PC-9 (cell line): ENCODE data around the gene EED. TPM values are rescaled to one million over a fixed set of nuclear protein-coding genes. Genes with fewer than 3 reads are reported as not detected.
"Not testable (repeated sequence)": the region's sequence is repeated elsewhere in the genome, so short reads cannot be mapped to it uniquely, and the experiment has no call there.

Experiments used
- BruUV-seq: library from RNA; stranded (reverse); fragments of 400-500 nt; replicated peaks from 2 replicates; lab custom pipeline; 2021; lab: Mats Ljungman, UMichigan
- CTCF ChIA-PET: fragments of 300-600 bp; sonication (Branson Sonifier 250); formaldehyde crosslinking; loops from one replicate; lab custom pipeline; 2022; ENCODE audit warnings: antibody characterized with exemption; lab: Charles Lee
- POLR2A ChIA-PET: fragments of 300-600 bp; sonication (Branson Sonifier 250); formaldehyde crosslinking; loops from one replicate; lab custom pipeline; 2022; ENCODE audit warnings: antibody characterized with exemption; ENCODE audit not compliant: unreplicated experiment; lab: Charles Lee
- DNase-seq, 2 experiments: peaks; one replicate each; pipeline versions ENCODE4 v3.0.0 to v3.0.0-alpha.2; 2015 to 2022; ENCODE audit warnings: mixed read lengths in 1 of 2
- H2AFZ ChIP-seq: fragments of 200-600 bp; sonication (generic); 2 replicates; pipeline ENCODE4 v1.8.1; 2017; ENCODE audit warnings: antibody characterized with exemption
- H3F3A ChIP-seq: fragments of 200-600 bp; sonication (generic); 2 replicates; pipeline ENCODE4 v1.8.1; 2017; ENCODE audit warnings: antibody characterized with exemption, mild to moderate bottlenecking, low read depth; ENCODE audit not compliant: insufficient read depth
- H3K27ac ChIP-seq: fragments of 200-600 bp; sonication (generic); 2 replicates; pipeline ENCODE4 v1.6.1; 2016; ENCODE audit warnings: mixed run types
- H3K27me3 ChIP-seq: fragments of 200-600 bp; sonication (generic); 2 replicates; pipeline ENCODE4 v1.6.1; 2016; ENCODE audit warnings: low read depth, mixed run types; ENCODE audit not compliant: insufficient read depth
- H3K36me3 ChIP-seq: fragments of 200-600 bp; sonication (generic); 2 replicates; pipeline ENCODE4 v1.6.1; 2016; ENCODE audit warnings: low read depth, mixed run types
- H3K4me1 ChIP-seq: fragments of 200-600 bp; sonication (generic); replicated peaks from 2 replicates; pipeline ENCODE4 v1.6.1; 2016; ENCODE audit warnings: mixed run types; ENCODE audit not compliant: insufficient read depth
- H3K4me2 ChIP-seq: fragments of 200-600 bp; sonication (generic); 2 replicates; pipeline ENCODE4 v1.6.1; 2017; ENCODE audit warnings: mixed run types
- H3K4me3 ChIP-seq: fragments of 200-600 bp; sonication (generic); 2 replicates; pipeline ENCODE4 v1.6.1; 2016; ENCODE audit warnings: mixed run types
- H3K79me2 ChIP-seq: fragments of 200-600 bp; sonication (generic); 2 replicates; pipeline ENCODE4 v1.6.1; 2017; ENCODE audit warnings: low read depth, mixed run types
- H3K9me2 ChIP-seq: fragments of 200-600 bp; sonication (generic); 2 replicates; pipeline ENCODE4 v1.8.1; 2017; ENCODE audit warnings: mild to moderate bottlenecking; ENCODE audit not compliant: insufficient read depth
- H3K9me3 ChIP-seq: fragments of 200-600 bp; sonication (generic); 2 replicates; pipeline ENCODE4 v1.8.1; 2016; ENCODE audit warnings: low read depth; ENCODE audit not compliant: insufficient read depth
- H4K20me1 ChIP-seq: fragments of 200-600 bp; sonication (generic); 2 replicates; pipeline ENCODE4 v1.8.1; 2017; ENCODE audit not compliant: insufficient read depth
- CTCF ChIP-seq: fragments of 200-600 bp; sonication (generic); conservative IDR thresholded peaks from 2 replicates; pipeline ENCODE4 v1.6.1; 2017; ENCODE audit warnings: mixed run types, antibody characterized with exemption, mild to moderate bottlenecking, moderate library complexity
- EZH2 ChIP-seq: fragments of 200-600 bp; sonication (generic); IDR thresholded peaks from 2 replicates; pipeline ENCODE4 v1.8.0; 2017; ENCODE audit warnings: antibody characterized with exemption, low read depth
- intact Hi-C: fragments of 100-400 bp; cut with micrococcal nuclease; formaldehyde crosslinking; loops from one replicate; pipeline ENCODE4 v1.10.0; 2022; ENCODE audit not compliant: unreplicated experiment
- total RNA-seq: library from RNA; stranded (reverse); gene quantifications from 2 replicates; pipeline ENCODE4 v1.2.3, GENCODE V29; 2021

The EED gene
- total RNA-seq, 1 experiment from 2014 or later: 37.4 TPM

- peak in 1 of 2 experiments; percentile 75 for DNase-seq
- H3K9me3 ChIP-seq: no peaks in the 10 kb centered on the region
- CTCF ChIA-PET: no interaction called here
- H3K27ac ChIP-seq: no peak overlapping the region
- peaks cover 8% of the 10 kb centered on the region; the same call in 1 of the 2 replicates for H3F3A ChIP-seq
- TF ChIP-seq CTCF (no peak), EZH2 (no peak)
- H3K9me2 ChIP-seq: no peaks in the 10 kb centered on the region; the same call in 1 of the 2 replicates
- H3K4me1 ChIP-seq: peaks cover 12% of the 10 kb centered on the region
- no peaks in the 10 kb centered on the region for H3K27me3 ChIP-seq
- no peaks in the 10 kb centered on the region for H4K20me1 ChIP-seq
- intact Hi-C loops: no loop called here
- POLR2A ChIA-PET: no interaction called here
- no peaks in the 10 kb centered on the region for H3K79me2 ChIP-seq
- no TSS peak for BruUV-seq
- no peak overlapping the region for H2AFZ ChIP-seq
- no peaks in the 10 kb centered on the region for H3K36me3 ChIP-seq
- H3K4me2 ChIP-seq: 0 out of 2 replicates have a peak overlapping the region, but pooled peaks have one; percentile 0
- H3K4me3 ChIP-seq: no peak overlapping the region
These were observed 16.1 kb upstream of the EED start for GRCh38 chr11:86228269-86229038.

GRCh38 chr11:86229039-86229330, 15.6 kb upstream of the EED start:
- H3K4me3 ChIP-seq, CTCF ChIA-PET, BruUV-seq, H3K9me3 ChIP-seq, H4K20me1 ChIP-seq, H3K9me2 ChIP-seq, H3F3A ChIP-seq, H2AFZ ChIP-seq, intact Hi-C loops, H3K36me3 ChIP-seq, H3K27ac ChIP-seq, H3K79me2 ChIP-seq, H3K27me3 ChIP-seq, DNase-seq: not testable (repeated sequence)
- peaks cover 12% of the 10 kb centered on the region for H3K4me1 ChIP-seq
- POLR2A ChIA-PET: interaction anchor here (0.6 kb wide), 1 partner anchor 602 kb away, joined by 3 read pairs; the partner anchor contains the start of gene DLG2
- H3K4me2 ChIP-seq: 0 out of 2 replicates have a peak overlapping the region, but pooled peaks have one; percentile 0

GRCh38 chr11:86230179-86230804, 14.3 kb upstream of the EED start:
- no peak for DNase-seq
- CTCF ChIA-PET: interaction anchor here (0.7 kb wide), 1 partner anchor 62 kb away, joined by 8 read pairs; no protein-coding TSS in a partner anchor
- H3K9me2 ChIP-seq: no peaks in the 10 kb centered on the region; the same call in 1 of the 2 replicates
- no TSS peak for BruUV-seq
- no peak overlapping the region for H3K27ac ChIP-seq
- H3F3A ChIP-seq: peaks cover 8% of the 10 kb centered on the region; the same call in 1 of the 2 replicates
- no peak for TF ChIP-seq CTCF
- no peak for TF ChIP-seq EZH2
- no peaks in the 10 kb centered on the region for H3K9me3 ChIP-seq
- no peak overlapping the region for H3K4me3 ChIP-seq
- no peak overlapping the region for H3K4me2 ChIP-seq
- no peaks in the 10 kb centered on the region for H4K20me1 ChIP-seq
- no peak overlapping the region for H2AFZ ChIP-seq
- POLR2A ChIA-PET: interaction anchor here (0.6 kb wide), 1 partner anchor 12 kb away, joined by 3 read pairs; no protein-coding TSS in a partner anchor
- H3K4me1 ChIP-seq: peaks cover 12% of the 10 kb centered on the region
- no peaks in the 10 kb centered on the region for H3K79me2 ChIP-seq
- intact Hi-C loops: no loop called here
- no peaks in the 10 kb centered on the region for H3K27me3 ChIP-seq
- no peaks in the 10 kb centered on the region for H3K36me3 ChIP-seq
